ENCODE data around the gene YKT6.

GRCh38 chr7:44230286-44230685, 29.5 kb downstream of the YKT6 start:
- TF ChIP-seq CTCF (IDR thresholded peaks at IDR 0.05) (no peak), POLR2A (IDR thresholded peaks at IDR 0.05) (no peak), EP300 (IDR thresholded peaks at IDR 0.05) (no peak)

All from tibial nerve (tissue), 4 donors.